Uterus (tissue), 2 donors: Measurements from ENCODE around the gene DPP4.

Experiments used
- CTCF ChIP-seq, 4 experiments: fragments of 200-600 bp in 2 of 4; fragments of 450-650 bp in 2 of 4; sonication (generic) in 2 of 4; IDR thresholded peaks; one replicate each; pipeline ENCODE4 v1.5.1; 2016 to 2019; ENCODE audit warnings: antibody characterized with exemption in 4 of 4, mild to moderate bottlenecking in 2 of 4, moderate library complexity in 1 of 4
- POLR2A ChIP-seq, 2 donors: fragments of 450-650 bp; IDR thresholded peaks; one replicate each; pipeline ENCODE4 v1.6.1; 2016; ENCODE audit warnings: antibody characterized with exemption in 2 of 2, mild to moderate bottlenecking in 1 of 2, moderate library complexity in 1 of 2

GRCh38 chr2:161965994-161966393 is 108.0 kb downstream of the DPP4 start:
- TF ChIP-seq CTCF (IDR thresholded peaks at IDR 0.05), result no peak
- no peak for TF ChIP-seq POLR2A (IDR thresholded peaks at IDR 0.05)
